Activated T-cell treated with anti-CD3 and anti-CD28 coated beads, Interleukin-2, amount 50 U/mL, for 24 hours (primary cell): ENCODE results near the gene ACTL8.

Experiments
- DNase-seq: peaks from one replicate; pipeline ENCODE4 v3.0.0-alpha.2; 2020
- H3K27ac Mint-ChIP-seq: 2 replicates; pipeline ENCODE4 v1.8.0; 2020; ENCODE audit warnings: mild to moderate bottlenecking, mixed read lengths
- H3K27me3 Mint-ChIP-seq: 2 replicates; pipeline ENCODE4 v1.8.0; 2020; ENCODE audit warnings: mixed read lengths
- H3K36me3 Mint-ChIP-seq: 2 replicates; pipeline ENCODE4 v1.8.0; 2020; ENCODE audit warnings: low read depth, mixed read lengths
- H3K4me1 Mint-ChIP-seq: 2 replicates; pipeline ENCODE4 v1.8.0; 2020; ENCODE audit warnings: low read depth, mixed read lengths
- H3K4me3 Mint-ChIP-seq: 2 replicates; pipeline ENCODE4 v1.8.0; 2020; ENCODE audit warnings: mild to moderate bottlenecking, moderate library complexity, mixed read lengths
- H3K9me3 Mint-ChIP-seq: 2 replicates; pipeline ENCODE4 v1.8.0; 2020; ENCODE audit warnings: mixed read lengths

The ACTL8 gene

GRCh38 chr1:17770983-17771382 is 15.8 kb downstream of the ACTL8 start:
- Mint-ChIP-seq H3K27me3 (peaks cover 11% of the 10 kb centered on the region), H3K27ac (no peak overlapping the region), H3K9me3 (no peaks in the 10 kb centered on the region), H3K4me3 (no peak overlapping the region), H3K36me3 (no peaks in the 10 kb centered on the region), H3K4me1 (no peaks in the 10 kb centered on the region)
- DNase-seq, result no peak

- Mint-ChIP-seq H3K4me3 (no peak overlapping the region), H3K9me3 (no peaks in the 10 kb centered on the region), H3K4me1 (no peaks in the 10 kb centered on the region), H3K36me3 (no peaks in the 10 kb centered on the region), H3K27me3 (peaks cover 3% of the 10 kb centered on the region), H3K27ac (no peak overlapping the region)
- DNase-seq, result no peak
Observed at GRCh38 chr1:17772615-17773212, 17.6 kb downstream of the ACTL8 start.

- no peak overlapping the region for H3K4me3 Mint-ChIP-seq
- no peaks in the 10 kb centered on the region for H3K4me1 Mint-ChIP-seq
- no peak for DNase-seq
- no peaks in the 10 kb centered on the region for H3K36me3 Mint-ChIP-seq
- peaks cover 3% of the 10 kb centered on the region for H3K27me3 Mint-ChIP-seq
- no peak overlapping the region for H3K27ac Mint-ChIP-seq
- H3K9me3 Mint-ChIP-seq, result no peaks in the 10 kb centered on the region
Observed at GRCh38 chr1:17773591-17774326, 18.6 kb downstream of the ACTL8 start.

GRCh38 chr1:17774452-17774851 is 19.3 kb downstream of the ACTL8 start:
- Mint-ChIP-seq H3K27me3 (no peaks in the 10 kb centered on the region), H3K4me1 (no peaks in the 10 kb centered on the region), H3K4me3 (no peak overlapping the region), H3K27ac (no peak overlapping the region), H3K36me3 (no peaks in the 10 kb centered on the region), H3K9me3 (no peaks in the 10 kb centered on the region)
- DNase-seq, result no peak

DNA sequence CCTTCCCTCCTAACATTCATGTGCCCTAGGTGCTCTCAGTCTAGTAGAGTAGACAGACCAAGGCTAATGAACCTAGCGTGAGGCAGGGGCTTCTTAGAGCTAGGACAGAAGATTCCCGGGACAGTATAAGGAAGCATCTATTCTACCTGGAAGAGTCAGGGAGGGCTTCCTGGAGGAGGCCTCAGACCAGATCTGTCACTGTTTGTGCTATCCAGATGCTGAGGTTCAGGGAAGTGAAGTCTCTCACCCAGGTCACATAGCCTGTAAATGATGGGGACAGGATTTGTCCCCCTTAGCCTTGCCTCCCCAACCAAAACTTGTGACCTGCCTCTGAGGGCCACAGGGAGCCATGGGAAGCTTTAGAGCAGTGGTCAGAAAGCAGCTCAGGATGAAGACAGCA is 20.7 kb downstream of the ACTL8 start:
- H3K9me3 Mint-ChIP-seq, result no peaks in the 10 kb centered on the region
- no peaks in the 10 kb centered on the region for H3K4me1 Mint-ChIP-seq

DNA sequence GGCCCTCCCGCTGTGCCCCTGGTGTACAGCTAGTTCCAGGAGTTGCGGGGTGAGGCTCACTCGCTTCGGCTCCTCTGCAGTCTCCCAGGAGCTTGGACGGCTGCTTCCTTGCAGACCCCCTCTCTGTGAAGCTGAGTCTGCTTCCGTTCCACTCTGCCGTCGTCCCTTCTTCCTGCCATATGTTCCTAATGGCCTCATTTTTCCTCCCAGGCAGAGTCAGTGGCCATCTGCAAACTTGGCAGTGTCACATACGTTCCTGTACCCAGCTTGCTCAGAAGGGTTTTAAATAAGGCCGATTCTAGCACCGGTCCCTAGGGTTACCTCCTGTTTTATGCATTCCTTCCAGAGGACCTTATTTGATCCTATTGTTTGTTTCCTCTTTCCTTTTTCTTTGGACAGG is 21.3 kb downstream of the ACTL8 start:
- no peak overlapping the region for H3K4me3 Mint-ChIP-seq
- no peaks in the 10 kb centered on the region for H3K27me3 Mint-ChIP-seq
- no peak overlapping the region for H3K27ac Mint-ChIP-seq
- H3K4me1 Mint-ChIP-seq, result no peaks in the 10 kb centered on the region
- H3K9me3 Mint-ChIP-seq, result no peaks in the 10 kb centered on the region
- no peaks in the 10 kb centered on the region for H3K36me3 Mint-ChIP-seq
- DNase-seq, result no peak

More for the DNA sequence above, 20.7 kb downstream of the ACTL8 start:
- Mint-ChIP-seq H3K27me3 (no peaks in the 10 kb centered on the region), H3K4me3 (no peak overlapping the region), H3K36me3 (no peaks in the 10 kb centered on the region), H3K27ac (no peak overlapping the region)
- DNase-seq, result no peak

DNA sequence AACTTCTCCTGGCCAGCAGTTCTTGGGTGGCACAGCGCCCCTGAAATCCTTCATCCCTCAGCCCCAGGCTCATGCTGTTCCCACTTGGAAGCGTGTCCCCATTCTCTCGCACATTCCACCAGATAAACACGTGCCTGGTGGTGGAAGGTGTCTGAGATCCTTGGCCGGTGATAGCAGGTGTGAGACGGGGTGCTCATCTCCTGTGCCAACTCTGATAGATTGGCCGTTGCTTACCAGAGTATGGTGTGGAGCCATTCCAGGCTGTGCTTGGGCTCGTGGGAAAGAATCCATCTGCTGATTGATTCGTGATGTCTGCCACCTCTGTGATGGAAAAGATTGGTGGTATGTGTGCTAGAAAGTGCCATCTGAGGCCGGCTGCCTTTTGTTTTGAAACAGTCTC is 22.2 kb downstream of the ACTL8 start:
- H3K27ac Mint-ChIP-seq, result no peak overlapping the region
- no peak overlapping the region for H3K4me3 Mint-ChIP-seq

DNA sequence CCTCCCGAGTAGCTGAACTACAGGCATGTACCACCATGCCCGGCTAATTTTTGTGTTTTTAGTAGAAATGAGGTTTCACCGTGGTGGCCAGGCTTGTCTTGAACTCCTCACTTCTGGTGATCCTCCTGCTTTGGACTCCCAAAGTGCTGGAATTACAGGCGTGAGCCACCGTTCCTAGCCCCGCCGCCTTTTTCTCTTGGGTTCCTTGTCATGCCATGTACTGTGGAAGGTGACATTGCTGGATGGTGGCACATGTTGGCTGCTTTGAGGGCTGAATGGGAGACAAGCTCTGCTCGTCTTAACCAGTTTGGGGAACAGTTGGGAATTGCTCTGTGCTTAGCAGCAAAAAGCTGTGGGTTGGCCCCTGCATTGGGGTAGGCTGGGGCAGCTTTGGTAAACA is 22.7 kb downstream of the ACTL8 start:
- peaks cover 3% of the 10 kb centered on the region for H3K9me3 Mint-ChIP-seq
- H3K27ac Mint-ChIP-seq, result no peak overlapping the region
- no peaks in the 10 kb centered on the region for H3K4me1 Mint-ChIP-seq
- H3K27me3 Mint-ChIP-seq, result no peaks in the 10 kb centered on the region
- DNase-seq, result no peak
- no peaks in the 10 kb centered on the region for H3K36me3 Mint-ChIP-seq
- no peak overlapping the region for H3K4me3 Mint-ChIP-seq

More for the DNA sequence above, 22.2 kb downstream of the ACTL8 start:
- Mint-ChIP-seq H3K27me3 (no peaks in the 10 kb centered on the region), H3K36me3 (no peaks in the 10 kb centered on the region), H3K4me1 (no peaks in the 10 kb centered on the region), H3K9me3 (no peaks in the 10 kb centered on the region)
- DNase-seq, result no peak

GRCh38 chr1:17780916-17781315 is 25.8 kb downstream of the ACTL8 start:
- H3K4me1 Mint-ChIP-seq, result no peaks in the 10 kb centered on the region
- no peak for DNase-seq
- no peak overlapping the region for H3K4me3 Mint-ChIP-seq

DNA sequence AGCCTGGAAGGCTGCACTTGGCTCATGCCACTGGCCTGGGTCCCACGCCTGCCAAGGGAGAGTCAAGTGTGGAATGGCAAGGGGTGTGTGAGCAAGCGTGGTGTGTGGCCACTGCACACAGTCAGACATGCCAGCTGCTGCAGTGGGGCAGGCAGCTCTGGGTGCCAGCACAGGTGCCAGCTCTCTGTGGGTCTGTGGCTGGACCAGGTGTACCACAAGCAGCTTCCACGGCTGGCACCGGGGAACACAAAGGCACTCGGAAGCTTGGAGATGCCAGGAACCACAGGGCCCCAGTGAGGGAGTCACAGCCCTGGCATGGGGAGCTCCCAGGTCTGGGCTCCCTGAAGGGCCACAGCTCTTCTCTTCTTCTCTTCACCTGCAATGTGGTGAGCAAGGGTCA is 34.8 kb downstream of the ACTL8 start:
- H3K27me3 Mint-ChIP-seq, result peaks cover 24% of the 10 kb centered on the region
- H3K27ac Mint-ChIP-seq, result no peak overlapping the region
- H3K36me3 Mint-ChIP-seq, result no peaks in the 10 kb centered on the region
- no peaks in the 10 kb centered on the region for H3K4me1 Mint-ChIP-seq
- no peaks in the 10 kb centered on the region for H3K9me3 Mint-ChIP-seq
- H3K4me3 Mint-ChIP-seq, result no peak overlapping the region
- DNase-seq, result no peak

More at GRCh38 chr1:17780916-17781315, 25.8 kb downstream of the ACTL8 start:
- H3K27ac Mint-ChIP-seq, result no peak overlapping the region
- no peaks in the 10 kb centered on the region for H3K36me3 Mint-ChIP-seq
- peaks cover 3% of the 10 kb centered on the region for H3K27me3 Mint-ChIP-seq
- H3K9me3 Mint-ChIP-seq, result peaks cover 3% of the 10 kb centered on the region

GRCh38 chr1:17790383-17791054 is 35.4 kb downstream of the ACTL8 start:
- no peaks in the 10 kb centered on the region for H3K9me3 Mint-ChIP-seq
- peaks cover 24% of the 10 kb centered on the region for H3K27me3 Mint-ChIP-seq
- H3K4me3 Mint-ChIP-seq, result no peak overlapping the region
- no peaks in the 10 kb centered on the region for H3K4me1 Mint-ChIP-seq
- no peak overlapping the region for H3K27ac Mint-ChIP-seq
- DNase-seq, result no peak
- no peaks in the 10 kb centered on the region for H3K36me3 Mint-ChIP-seq

DNA sequence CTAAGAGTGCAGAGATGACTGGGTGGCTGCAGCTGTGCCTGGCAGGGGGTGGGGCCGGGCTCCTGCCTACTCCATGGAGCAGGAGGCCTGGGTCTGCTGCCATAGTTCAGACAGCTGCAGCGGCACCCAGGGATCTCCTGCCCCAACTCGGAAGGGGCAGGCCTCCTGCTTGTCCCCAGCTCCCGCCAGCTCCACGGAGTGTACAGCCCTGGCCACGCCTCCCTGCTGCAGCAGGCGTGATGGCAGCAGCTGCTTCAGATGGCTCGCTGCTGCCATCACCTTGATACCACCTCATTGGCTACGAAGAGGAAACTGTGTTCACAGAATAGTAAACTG is 35.9 kb downstream of the ACTL8 start:
- H3K4me3 Mint-ChIP-seq, result no peak overlapping the region
- no peak for DNase-seq
- H3K4me1 Mint-ChIP-seq, result no peaks in the 10 kb centered on the region
- no peaks in the 10 kb centered on the region for H3K9me3 Mint-ChIP-seq
- no peaks in the 10 kb centered on the region for H3K36me3 Mint-ChIP-seq
- H3K27me3 Mint-ChIP-seq, result peaks cover 24% of the 10 kb centered on the region
- no peak overlapping the region for H3K27ac Mint-ChIP-seq

DNA sequence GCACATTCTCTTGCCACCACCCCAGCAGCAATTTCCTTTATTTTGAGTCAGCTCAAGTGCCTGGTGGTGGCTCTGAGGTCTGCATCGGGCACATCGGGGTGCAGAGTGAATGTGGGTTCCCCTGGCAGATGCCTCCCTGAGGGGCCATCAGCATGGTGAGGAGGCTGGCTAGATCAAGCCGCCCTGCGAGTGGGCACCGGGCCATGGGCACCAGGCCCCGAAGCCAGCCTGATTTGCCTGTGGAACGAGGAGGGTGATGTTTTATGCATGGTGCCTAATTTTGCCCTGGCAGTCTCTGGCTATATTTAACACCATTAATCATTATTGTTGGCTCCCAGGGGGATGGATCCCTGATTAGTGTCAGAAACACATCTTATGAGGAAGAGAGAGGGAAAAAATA is 36.3 kb downstream of the ACTL8 start:
- no peaks in the 10 kb centered on the region for H3K4me1 Mint-ChIP-seq
- no peak for DNase-seq
- H3K36me3 Mint-ChIP-seq, result no peaks in the 10 kb centered on the region
- H3K9me3 Mint-ChIP-seq, result no peaks in the 10 kb centered on the region
- no peak overlapping the region for H3K27ac Mint-ChIP-seq
- H3K27me3 Mint-ChIP-seq, result peaks cover 24% of the 10 kb centered on the region
- no peak overlapping the region for H3K4me3 Mint-ChIP-seq

GRCh38 chr1:17792421-17792820 is 37.3 kb downstream of the ACTL8 start:
- no peaks in the 10 kb centered on the region for H3K4me1 Mint-ChIP-seq

DNA sequence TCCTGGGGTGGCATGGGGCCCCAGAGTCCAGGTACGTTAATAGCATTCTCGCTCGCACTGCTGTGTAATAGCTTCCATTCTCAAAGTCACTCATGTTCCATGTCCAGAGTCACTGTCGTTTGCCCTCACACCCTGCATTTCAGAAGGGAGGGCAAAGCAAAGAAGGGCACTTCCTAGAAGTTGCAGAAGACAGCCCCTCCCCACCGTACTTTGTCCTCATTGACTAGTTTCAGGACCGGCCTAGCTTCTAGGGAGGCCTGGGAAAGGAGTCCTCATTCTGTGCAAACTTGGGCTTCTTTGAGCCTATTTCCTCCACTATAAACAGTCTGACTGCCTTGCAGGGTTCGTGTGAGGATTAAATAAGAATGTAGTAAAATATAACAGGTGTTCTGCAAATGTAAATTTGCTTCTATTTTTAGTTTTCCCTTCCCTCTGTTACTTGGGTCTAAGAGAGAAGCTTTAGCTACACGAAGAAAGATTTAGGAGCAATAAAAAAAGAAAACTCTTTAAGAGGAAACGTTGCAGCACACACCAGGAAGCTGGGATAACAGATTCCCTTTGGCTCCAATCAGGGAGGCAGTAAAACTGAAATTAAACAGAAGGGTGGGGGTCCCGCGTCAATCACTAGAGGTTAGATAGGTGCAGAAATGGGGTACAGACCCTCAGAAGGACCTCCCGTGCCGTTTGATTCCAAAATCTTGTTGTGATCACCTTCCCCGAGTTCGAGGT is 40.1 kb downstream of the ACTL8 start:
- H3K4me3 Mint-ChIP-seq, result no peak overlapping the region
- H3K9me3 Mint-ChIP-seq, result no peaks in the 10 kb centered on the region
- peaks cover 33% of the 10 kb centered on the region for H3K27me3 Mint-ChIP-seq
- H3K27ac Mint-ChIP-seq, result no peak overlapping the region
- DNase-seq, result no peak
- peaks cover 5% of the 10 kb centered on the region for H3K4me1 Mint-ChIP-seq
- H3K36me3 Mint-ChIP-seq, result no peaks in the 10 kb centered on the region

More at GRCh38 chr1:17792421-17792820, 37.3 kb downstream of the ACTL8 start:
- H3K4me3 Mint-ChIP-seq, result no peak overlapping the region
- DNase-seq, result no peak
- no peak overlapping the region for H3K27ac Mint-ChIP-seq
- peaks cover 24% of the 10 kb centered on the region for H3K27me3 Mint-ChIP-seq
- H3K36me3 Mint-ChIP-seq, result no peaks in the 10 kb centered on the region
- no peaks in the 10 kb centered on the region for H3K9me3 Mint-ChIP-seq
